Thyroid gland (tissue), 4 donors: ENCODE results near the gene CDH16.

ENCODE experiments used
- CTCF ChIP-seq, 6 experiments: fragments of 200-600 bp in 3 of 6; fragments of 450-650 bp in 3 of 6; sonication (generic) in 3 of 6; IDR thresholded peaks; one replicate each; pipeline ENCODE4 v1.5.1; 2016 to 2019; ENCODE audit warnings: antibody characterized with exemption in 6 of 6, mild to moderate bottlenecking in 2 of 6, inconsistent platforms in 1 of 6, moderate library complexity in 1 of 6
- POLR2A ChIP-seq, 2 donors: fragments of 450-650 bp; IDR thresholded peaks; one replicate each; pipeline ENCODE4 v1.6.1; 2017; ENCODE audit warnings: antibody characterized with exemption in 2 of 2, mild to moderate bottlenecking in 2 of 2, moderate library complexity in 1 of 2

- no peak for TF ChIP-seq CTCF (IDR thresholded peaks at IDR 0.05)
- TF ChIP-seq POLR2A (IDR thresholded peaks at IDR 0.05), result no peak
Measured at GRCh38 chr16:66859397-66860068, 59.2 kb downstream of the CDH16 start.
